ENCODE results near the gene INF2. TPM values are rescaled to one million over a fixed set of nuclear protein-coding genes. Genes with fewer than 3 reads are reported as not detected.

Gene INF2
- total RNA-seq, 1 donor from 2014 or later = 7.8 TPM

DNA sequence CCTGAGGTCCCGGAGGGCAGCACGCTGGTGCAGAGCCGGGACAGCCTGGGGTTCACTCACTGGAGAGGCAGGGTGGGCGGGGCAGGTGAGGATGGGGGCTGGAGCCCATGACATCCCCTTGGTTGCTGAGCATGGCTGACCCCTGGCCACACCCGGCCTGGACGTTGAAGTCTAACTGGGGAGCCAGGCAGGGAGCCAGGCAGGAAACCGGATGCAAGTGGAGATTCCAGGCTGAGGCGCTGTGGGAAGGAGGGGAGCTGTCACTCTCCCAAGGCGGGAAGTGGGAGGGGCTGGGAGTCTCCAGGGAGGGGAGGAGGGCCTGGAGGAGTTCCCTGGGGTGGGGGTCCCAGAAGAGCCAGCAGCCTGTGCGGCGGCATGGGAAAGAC lies 7.7 kb upstream of the INF2 start:
- Mint-ChIP-seq H3K36me3 (no peaks in the 10 kb centered on the region), H3K9me3 (peaks cover 3% of the 10 kb centered on the region), H3K27ac (no peak overlapping the region), H3K4me3 (no peak overlapping the region), H3K4me1 (peaks cover 50% of the 10 kb centered on the region), H3K27me3 (ENCODE audit: insufficient read depth, low read depth) (peaks cover 11% of the 10 kb centered on the region)
- Histone ChIP-seq H3K4me2 (peak overlapping the region; percentile 62), H3F3A (ENCODE audit: low read depth) (peaks cover 34% of the 10 kb centered on the region), H3K4me3 (peak overlapping the region; percentile 17), H4K20me1 (ENCODE audit: low read depth) (no peaks in the 10 kb centered on the region), H3K79me2 (ENCODE audit: low read depth) (no peaks in the 10 kb centered on the region), H3K9ac (no peak overlapping the region), H3K36me3 (no peaks in the 10 kb centered on the region), H3K4me1 (peaks cover 48% of the 10 kb centered on the region), H3K27me3 (no peaks in the 10 kb centered on the region), H2AFZ (replicated peaks) (peak overlapping the region; percentile 63), H3K9me3 (ENCODE audit: low read depth) (no peaks in the 10 kb centered on the region), H3K27ac (no peak overlapping the region)
- DNase-seq (ENCODE audit: low spot score) = peak; percentile 81
- TF ChIP-seq EZH2phosphoT487 (IDR thresholded peaks at IDR 0.05) (no peak), EZH2 (IDR thresholded peaks at IDR 0.05) (no peak)
- TF ChIP-seq, protein P1, sequence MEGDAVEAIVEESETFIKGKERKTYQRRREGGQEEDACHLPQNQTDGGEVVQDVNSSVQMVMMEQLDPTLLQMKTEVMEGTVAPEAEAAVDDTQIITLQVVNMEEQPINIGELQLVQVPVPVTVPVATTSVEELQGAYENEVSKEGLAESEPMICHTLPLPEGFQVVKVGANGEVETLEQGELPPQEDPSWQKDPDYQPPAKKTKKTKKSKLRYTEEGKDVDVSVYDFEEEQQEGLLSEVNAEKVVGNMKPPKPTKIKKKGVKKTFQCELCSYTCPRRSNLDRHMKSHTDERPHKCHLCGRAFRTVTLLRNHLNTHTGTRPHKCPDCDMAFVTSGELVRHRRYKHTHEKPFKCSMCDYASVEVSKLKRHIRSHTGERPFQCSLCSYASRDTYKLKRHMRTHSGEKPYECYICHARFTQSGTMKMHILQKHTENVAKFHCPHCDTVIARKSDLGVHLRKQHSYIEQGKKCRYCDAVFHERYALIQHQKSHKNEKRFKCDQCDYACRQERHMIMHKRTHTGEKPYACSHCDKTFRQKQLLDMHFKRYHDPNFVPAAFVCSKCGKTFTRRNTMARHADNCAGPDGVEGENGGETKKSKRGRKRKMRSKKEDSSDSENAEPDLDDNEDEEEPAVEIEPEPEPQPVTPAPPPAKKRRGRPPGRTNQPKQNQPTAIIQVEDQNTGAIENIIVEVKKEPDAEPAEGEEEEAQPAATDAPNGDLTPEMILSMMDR (IDR thresholded peaks at IDR 0.05) = no peak

DNA sequence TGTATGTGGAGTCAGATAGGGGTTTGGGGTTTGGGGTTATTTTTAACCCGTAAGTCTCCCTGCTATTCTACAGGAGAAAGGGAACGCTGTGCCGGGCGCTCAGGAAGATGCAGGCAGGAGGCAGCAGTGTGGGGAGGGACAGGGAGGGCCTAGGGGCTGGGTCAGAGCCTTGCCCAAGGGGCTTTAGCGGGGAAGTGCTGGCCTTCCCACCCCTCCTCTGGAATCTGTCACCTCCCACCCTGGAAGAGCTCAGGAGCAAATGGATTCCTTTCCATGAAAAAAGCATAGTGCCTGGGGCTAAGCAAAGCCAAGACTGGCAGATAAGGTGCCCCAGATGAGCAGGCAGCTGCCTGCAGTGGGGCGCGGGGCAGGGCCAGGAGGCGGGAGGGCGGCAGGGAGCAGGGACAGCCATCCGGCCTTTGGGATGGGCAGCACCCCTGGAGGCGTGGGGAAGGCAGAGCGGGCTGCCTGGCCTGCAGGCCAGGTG lies 7.3 kb upstream of the INF2 start:
- peaks cover 11% of the 10 kb centered on the region for H3K27me3 Mint-ChIP-seq (ENCODE audit: insufficient read depth, low read depth)
- DNase-seq (ENCODE audit: low spot score) = peak; percentile 72

DNA sequence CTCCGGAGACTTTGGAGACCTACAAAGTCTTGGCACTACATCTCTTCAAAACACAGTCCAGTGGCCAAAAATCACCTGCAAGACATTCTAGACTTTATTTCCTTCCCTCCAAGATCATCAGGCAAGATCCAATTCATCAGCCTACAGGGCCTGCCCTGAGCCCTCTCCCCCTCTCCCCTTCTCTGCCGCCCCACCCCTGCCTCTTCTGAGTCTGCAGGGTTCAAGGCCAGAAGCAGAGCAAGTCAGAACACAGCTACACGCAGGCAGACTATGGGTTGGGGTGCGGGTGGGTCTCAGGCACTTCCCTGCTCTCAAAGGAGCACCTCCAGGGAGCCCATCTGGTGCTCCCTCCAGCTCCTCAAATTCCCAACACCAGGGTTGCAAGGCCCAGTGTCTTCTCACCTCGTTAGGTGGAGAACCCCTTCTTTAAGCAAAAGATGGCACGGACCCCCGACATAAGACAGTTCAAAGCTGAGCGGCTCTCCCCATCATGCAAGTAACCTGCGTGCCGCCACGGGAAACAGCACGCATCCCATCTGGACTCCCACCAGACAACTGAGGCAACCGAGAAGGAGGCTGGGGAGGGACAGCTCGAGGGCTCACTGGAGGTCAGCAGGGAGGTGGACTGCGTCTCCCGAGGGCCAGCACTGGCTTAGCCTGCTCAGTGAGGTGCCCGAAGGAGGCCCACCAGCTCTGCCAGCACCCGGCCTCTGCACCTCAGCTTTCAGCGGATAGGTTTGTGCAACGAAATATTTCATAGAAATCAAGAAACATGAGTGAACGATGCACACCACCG lies 5.6 kb upstream of the INF2 start:
- Histone ChIP-seq H3K27ac (no peak overlapping the region), H3F3A (ENCODE audit: low read depth) (peaks cover 33% of the 10 kb centered on the region), H3K4me2 (no peak overlapping the region), H3K4me3 (no peak overlapping the region), H3K9ac (no peak overlapping the region), H3K27me3 (no peaks in the 10 kb centered on the region), H3K79me2 (ENCODE audit: low read depth) (no peaks in the 10 kb centered on the region), H3K9me3 (ENCODE audit: low read depth) (no peaks in the 10 kb centered on the region), H3K36me3 (no peaks in the 10 kb centered on the region), H3K4me1 (peaks cover 37% of the 10 kb centered on the region), H4K20me1 (ENCODE audit: low read depth) (no peaks in the 10 kb centered on the region), H2AFZ (replicated peaks) (no peak overlapping the region)
- Mint-ChIP-seq H3K27ac (no peak overlapping the region), H3K27me3 (ENCODE audit: insufficient read depth, low read depth) (peaks cover 12% of the 10 kb centered on the region), H3K4me3 (no peak overlapping the region), H3K4me1 (peaks cover 41% of the 10 kb centered on the region), H3K9me3 (peaks cover 3% of the 10 kb centered on the region), H3K36me3 (no peaks in the 10 kb centered on the region)
- no peak for DNase-seq (ENCODE audit: low spot score)
- TF ChIP-seq EZH2 (IDR thresholded peaks at IDR 0.05) (no peak), EZH2phosphoT487 (IDR thresholded peaks at IDR 0.05) (no peak)
- TF ChIP-seq, protein P1 (IDR thresholded peaks at IDR 0.05) = no peak

More for the DNA sequence above, 7.3 kb upstream of the INF2 start:
- H3K27ac Mint-ChIP-seq = no peak overlapping the region
- H3K9me3 Mint-ChIP-seq = peaks cover 3% of the 10 kb centered on the region
- H3K4me1 ChIP-seq = peaks cover 43% of the 10 kb centered on the region
- peaks cover 47% of the 10 kb centered on the region for H3K4me1 Mint-ChIP-seq
- no peaks in the 10 kb centered on the region for H3K36me3 Mint-ChIP-seq
- peak overlapping the region; percentile 17 for H3K4me3 ChIP-seq
- H3F3A ChIP-seq (ENCODE audit: low read depth) = peaks cover 29% of the 10 kb centered on the region
- no peaks in the 10 kb centered on the region for H3K9me3 ChIP-seq (ENCODE audit: low read depth)
- no peaks in the 10 kb centered on the region for H3K27me3 ChIP-seq
- no peak overlapping the region for H3K4me3 Mint-ChIP-seq
- no peaks in the 10 kb centered on the region for H3K79me2 ChIP-seq (ENCODE audit: low read depth)
- H4K20me1 ChIP-seq (ENCODE audit: low read depth) = no peaks in the 10 kb centered on the region
- peak overlapping the region; percentile 62 for H3K4me2 ChIP-seq
- no peaks in the 10 kb centered on the region for H3K36me3 ChIP-seq
- H3K9ac ChIP-seq = no peak overlapping the region
- H3K27ac ChIP-seq = no peak overlapping the region
- peak overlapping the region; percentile 63 for H2AFZ ChIP-seq (replicated peaks)
- no peak for TF ChIP-seq EZH2phosphoT487 (IDR thresholded peaks at IDR 0.05)
- TF ChIP-seq, protein P1 (IDR thresholded peaks at IDR 0.05) = no peak
- no peak for TF ChIP-seq EZH2 (IDR thresholded peaks at IDR 0.05)

Measured in neural progenitor cell (in vitro differentiated cells).